HCT116 (cell line): ENCODE data around the gene KDM1B.

Experiments
- CTCF ChIP-seq, 3 experiments: fragments of 200-600 bp in 1 of 3; sonication (generic) in 1 of 3; IDR thresholded peaks in 2 of 3; conservative IDR thresholded peaks in 1 of 3; 2 replicates each; pipeline ENCODE4 v1.5.1; 2012 to 2017; ENCODE audit warnings: low read depth in 2 of 3, low read length in 2 of 3, antibody characterized with exemption in 1 of 3, borderline replicate concordance in 1 of 3, control low read depth in 1 of 3, mild to moderate bottlenecking in 1 of 3, mixed read lengths in 1 of 3, mixed run types in 1 of 3, moderate library complexity in 1 of 3; ENCODE audit not compliant: insufficient read depth in 1 of 3
- JUND ChIP-seq: IDR thresholded peaks from 2 replicates; pipeline ENCODE4 v1.6.1; 2012

- TF ChIP-seq CTCF (IDR thresholded peaks at IDR 0.05 in 2 of 3, conservative IDR thresholded peaks at IDR 0.05 in 1 of 3; ENCODE audit: borderline replicate concordance in 1 of 3, insufficient read depth in 1 of 3, low read depth in 2 of 3, low read length in 2 of 3) (no peak), JUND (no peak)
Measured at GRCh38 chr6:18249271-18249670, 94.0 kb downstream of the KDM1B start.
